Measurements from ENCODE around the gene PDSS2.

Gene PDSS2

GRCh38 chr6:107439406-107439805 is 20.0 kb downstream of the PDSS2 start:
- no peak overlapping the region for H3K4me2 ChIP-seq (ENCODE audit: low read length)
- no peaks in the 10 kb centered on the region for H3K27me3 ChIP-seq (ENCODE audit: control insufficient read depth, low read length)
- H3K9me3 ChIP-seq (ENCODE audit: control insufficient read depth, insufficient read depth, low read length) = no peaks in the 10 kb centered on the region
- peaks cover 6% of the 10 kb centered on the region for H3K79me2 ChIP-seq (ENCODE audit: control insufficient read depth, low read length)
- H3F3A ChIP-seq (ENCODE audit: control insufficient read depth, insufficient read depth) = no peaks in the 10 kb centered on the region
- H4K20me1 ChIP-seq (ENCODE audit: control insufficient read depth, insufficient read depth, low read depth, low read length) = no peaks in the 10 kb centered on the region
- no peaks in the 10 kb centered on the region for H3K4me1 ChIP-seq (ENCODE audit: control insufficient read depth, low read length)
- no peak overlapping the region for H3K4me3 ChIP-seq (ENCODE audit: low read length)
- H3K27ac ChIP-seq (ENCODE audit: low read depth, low read length) = no peak overlapping the region
- no peaks in the 10 kb centered on the region for H3K9me2 ChIP-seq (replicated peaks; ENCODE audit: control insufficient read depth, low read length)
- H3K36me3 ChIP-seq (ENCODE audit: control insufficient read depth, low read length) = no peaks in the 10 kb centered on the region
- TF ChIP-seq, protein P1, sequence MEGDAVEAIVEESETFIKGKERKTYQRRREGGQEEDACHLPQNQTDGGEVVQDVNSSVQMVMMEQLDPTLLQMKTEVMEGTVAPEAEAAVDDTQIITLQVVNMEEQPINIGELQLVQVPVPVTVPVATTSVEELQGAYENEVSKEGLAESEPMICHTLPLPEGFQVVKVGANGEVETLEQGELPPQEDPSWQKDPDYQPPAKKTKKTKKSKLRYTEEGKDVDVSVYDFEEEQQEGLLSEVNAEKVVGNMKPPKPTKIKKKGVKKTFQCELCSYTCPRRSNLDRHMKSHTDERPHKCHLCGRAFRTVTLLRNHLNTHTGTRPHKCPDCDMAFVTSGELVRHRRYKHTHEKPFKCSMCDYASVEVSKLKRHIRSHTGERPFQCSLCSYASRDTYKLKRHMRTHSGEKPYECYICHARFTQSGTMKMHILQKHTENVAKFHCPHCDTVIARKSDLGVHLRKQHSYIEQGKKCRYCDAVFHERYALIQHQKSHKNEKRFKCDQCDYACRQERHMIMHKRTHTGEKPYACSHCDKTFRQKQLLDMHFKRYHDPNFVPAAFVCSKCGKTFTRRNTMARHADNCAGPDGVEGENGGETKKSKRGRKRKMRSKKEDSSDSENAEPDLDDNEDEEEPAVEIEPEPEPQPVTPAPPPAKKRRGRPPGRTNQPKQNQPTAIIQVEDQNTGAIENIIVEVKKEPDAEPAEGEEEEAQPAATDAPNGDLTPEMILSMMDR (IDR thresholded peaks at IDR 0.05; ENCODE audit: low read depth, low read length, poor library complexity, severe bottlenecking) = no peak
- TF ChIP-seq EZH2phosphoT487 (IDR thresholded peaks at IDR 0.05; ENCODE audit: borderline replicate concordance, low read length) = no peak

DNA sequence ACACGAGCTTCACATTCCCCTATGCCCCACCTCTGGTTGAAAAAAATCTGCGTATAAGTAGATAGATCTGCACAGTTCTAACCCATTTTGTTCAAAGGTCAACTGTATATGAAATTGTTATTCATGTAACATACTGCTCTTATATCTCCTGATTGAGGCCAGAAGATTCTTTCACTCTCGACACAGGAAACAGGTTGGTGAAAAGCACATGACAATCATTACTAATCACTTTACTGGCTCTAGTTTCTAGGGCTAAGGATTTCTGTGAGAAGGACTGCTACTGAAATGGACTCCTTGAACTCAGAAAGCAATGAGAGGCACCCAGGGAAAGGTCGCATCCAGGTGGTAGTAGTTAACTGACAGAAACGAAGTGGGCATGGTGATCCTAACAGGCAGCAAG is 21.7 kb downstream of the PDSS2 start:
- no peaks in the 10 kb centered on the region for H4K20me1 ChIP-seq (ENCODE audit: control insufficient read depth, insufficient read depth, low read depth, low read length)
- H3K9me3 ChIP-seq (ENCODE audit: control insufficient read depth, insufficient read depth, low read length) = no peaks in the 10 kb centered on the region
- H3K36me3 ChIP-seq (ENCODE audit: control insufficient read depth, low read length) = no peaks in the 10 kb centered on the region
- TF ChIP-seq, protein P1 (IDR thresholded peaks at IDR 0.05; ENCODE audit: low read depth, low read length, poor library complexity, severe bottlenecking) = no peak
- TF ChIP-seq EZH2phosphoT487 (IDR thresholded peaks at IDR 0.05; ENCODE audit: borderline replicate concordance, low read length) = no peak
- no peaks in the 10 kb centered on the region for H3K27me3 ChIP-seq (ENCODE audit: control insufficient read depth, low read length)
- no peak overlapping the region for H3K27ac ChIP-seq (ENCODE audit: low read depth, low read length)
- no peaks in the 10 kb centered on the region for H3K9me2 ChIP-seq (replicated peaks; ENCODE audit: control insufficient read depth, low read length)
- H3K4me3 ChIP-seq (ENCODE audit: low read length) = no peak overlapping the region
- H3F3A ChIP-seq (ENCODE audit: control insufficient read depth, insufficient read depth) = no peaks in the 10 kb centered on the region
- H3K4me2 ChIP-seq (ENCODE audit: low read length) = no peak overlapping the region
- H3K79me2 ChIP-seq (ENCODE audit: control insufficient read depth, low read length) = peaks cover 8% of the 10 kb centered on the region
- no peaks in the 10 kb centered on the region for H3K4me1 ChIP-seq (ENCODE audit: control insufficient read depth, low read length)

GRCh38 chr6:107436881-107437280 is 22.5 kb downstream of the PDSS2 start:
- no peaks in the 10 kb centered on the region for H3K9me3 ChIP-seq (ENCODE audit: control insufficient read depth, insufficient read depth, low read length)
- peaks cover 12% of the 10 kb centered on the region; the same call in 1 of the 2 replicates for H3K79me2 ChIP-seq (ENCODE audit: control insufficient read depth, low read length)
- H3K27me3 ChIP-seq (ENCODE audit: control insufficient read depth, low read length) = no peaks in the 10 kb centered on the region
- H3F3A ChIP-seq (ENCODE audit: control insufficient read depth, insufficient read depth) = no peaks in the 10 kb centered on the region
- no peak overlapping the region for H3K4me3 ChIP-seq (ENCODE audit: low read length)
- no peaks in the 10 kb centered on the region for H4K20me1 ChIP-seq (ENCODE audit: control insufficient read depth, insufficient read depth, low read depth, low read length)
- no peaks in the 10 kb centered on the region for H3K9me2 ChIP-seq (replicated peaks; ENCODE audit: control insufficient read depth, low read length)
- no peaks in the 10 kb centered on the region for H3K4me1 ChIP-seq (ENCODE audit: control insufficient read depth, low read length)
- H3K4me2 ChIP-seq (ENCODE audit: low read length) = no peak overlapping the region
- H3K36me3 ChIP-seq (ENCODE audit: control insufficient read depth, low read length) = no peaks in the 10 kb centered on the region
- TF ChIP-seq, protein P1 (IDR thresholded peaks at IDR 0.05; ENCODE audit: low read depth, low read length, poor library complexity, severe bottlenecking) = no peak
- TF ChIP-seq EZH2phosphoT487 (IDR thresholded peaks at IDR 0.05; ENCODE audit: borderline replicate concordance, low read length) = no peak
- no peak overlapping the region for H3K27ac ChIP-seq (ENCODE audit: low read depth, low read length)

DNA sequence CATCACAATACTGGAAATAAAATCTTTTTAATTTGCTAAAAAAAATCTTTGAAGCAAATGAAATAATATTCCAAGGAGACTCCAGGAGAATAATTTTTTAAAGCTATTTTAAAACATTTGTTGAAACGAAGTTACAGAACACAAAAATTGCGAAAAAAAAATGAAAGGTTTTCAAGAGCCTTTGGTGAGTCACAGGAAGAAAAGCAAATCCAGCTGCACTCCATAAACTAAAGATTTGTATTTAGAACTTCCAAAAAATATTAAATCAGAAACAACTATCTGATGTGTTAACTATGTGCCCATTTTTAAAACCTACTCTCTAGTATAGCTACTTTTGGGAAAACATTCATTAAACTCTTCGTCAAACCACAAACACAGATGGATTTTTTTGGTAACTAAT is 23.6 kb downstream of the PDSS2 start:
- Histone ChIP-seq H3F3A (ENCODE audit: control insufficient read depth, insufficient read depth) (no peaks in the 10 kb centered on the region), H3K27ac (ENCODE audit: low read depth, low read length) (no peak overlapping the region), H3K79me2 (ENCODE audit: control insufficient read depth, low read length) (peaks cover 15% of the 10 kb centered on the region), H3K36me3 (ENCODE audit: control insufficient read depth, low read length) (no peaks in the 10 kb centered on the region), H3K4me2 (ENCODE audit: low read length) (no peak overlapping the region), H4K20me1 (ENCODE audit: control insufficient read depth, insufficient read depth, low read depth, low read length) (no peaks in the 10 kb centered on the region), H3K9me3 (ENCODE audit: control insufficient read depth, insufficient read depth, low read length) (no peaks in the 10 kb centered on the region), H3K4me3 (ENCODE audit: low read length) (no peak overlapping the region), H3K4me1 (ENCODE audit: control insufficient read depth, low read length) (no peaks in the 10 kb centered on the region), H3K27me3 (ENCODE audit: control insufficient read depth, low read length) (no peaks in the 10 kb centered on the region), H3K9me2 (replicated peaks; ENCODE audit: control insufficient read depth, low read length) (no peaks in the 10 kb centered on the region)
- TF ChIP-seq, protein P1 (IDR thresholded peaks at IDR 0.05; ENCODE audit: low read depth, low read length, poor library complexity, severe bottlenecking) = no peak
- no peak for TF ChIP-seq EZH2phosphoT487 (IDR thresholded peaks at IDR 0.05; ENCODE audit: borderline replicate concordance, low read length)

Measured in DOHH2 (cell line).